Breast epithelium (tissue), 3 donors: ENCODE data around the gene CPTP.

ENCODE experiments used
- CTCF ChIP-seq, 3 donors: fragments of 450-650 bp; IDR thresholded peaks; one replicate each; pipeline ENCODE4 v1.5.1; 2016 to 2017; ENCODE audit warnings: antibody characterized with exemption in 3 of 3, mild to moderate bottlenecking in 3 of 3, moderate library complexity in 3 of 3
- POLR2A ChIP-seq: fragments of 450-650 bp; IDR thresholded peaks from one replicate; pipeline ENCODE4 v1.6.1; 2016; ENCODE audit warnings: antibody characterized with exemption, mild to moderate bottlenecking, moderate library complexity

GRCh38 chr1:1337793-1338147, 13.2 kb downstream of the CPTP start:
- no peak for TF ChIP-seq POLR2A
- TF ChIP-seq CTCF (IDR thresholded peaks at IDR 0.05): no peak
